Dendritic cell treated with granulocyte-macrophage colony-stimulating factor and Interleukin-4, amounts not matched to agents 40 ng/mL and 50 ng/mL, for 4 days (primary cell): ENCODE measurements around the gene WBP11.

Experiments
- H3K27ac Mint-ChIP-seq: one replicate; pipeline ENCODE4 v1.8.0; 2022; ENCODE audit warnings: mild to moderate bottlenecking, mixed read lengths
- H3K27me3 Mint-ChIP-seq: one replicate; pipeline ENCODE4 v1.8.0; 2022; ENCODE audit warnings: mild to moderate bottlenecking, mixed read lengths
- H3K36me3 Mint-ChIP-seq: one replicate; pipeline ENCODE4 v1.8.0; 2022; ENCODE audit warnings: low read depth, mixed read lengths
- H3K4me1 Mint-ChIP-seq: one replicate; pipeline ENCODE4 v1.8.0; 2022; ENCODE audit warnings: low read depth, mixed read lengths
- H3K4me3 Mint-ChIP-seq: one replicate; pipeline ENCODE4 v1.8.0; 2022; ENCODE audit warnings: mild to moderate bottlenecking, moderate library complexity, mixed read lengths
- H3K9me3 Mint-ChIP-seq: one replicate; pipeline ENCODE4 v1.8.0; 2022; ENCODE audit warnings: mixed read lengths
- intact Hi-C: fragments of 100-400 bp; cut with micrococcal nuclease; formaldehyde crosslinking; loops from one replicate; pipeline ENCODE4 v1.15.0; 2022

Gene WBP11

DNA sequence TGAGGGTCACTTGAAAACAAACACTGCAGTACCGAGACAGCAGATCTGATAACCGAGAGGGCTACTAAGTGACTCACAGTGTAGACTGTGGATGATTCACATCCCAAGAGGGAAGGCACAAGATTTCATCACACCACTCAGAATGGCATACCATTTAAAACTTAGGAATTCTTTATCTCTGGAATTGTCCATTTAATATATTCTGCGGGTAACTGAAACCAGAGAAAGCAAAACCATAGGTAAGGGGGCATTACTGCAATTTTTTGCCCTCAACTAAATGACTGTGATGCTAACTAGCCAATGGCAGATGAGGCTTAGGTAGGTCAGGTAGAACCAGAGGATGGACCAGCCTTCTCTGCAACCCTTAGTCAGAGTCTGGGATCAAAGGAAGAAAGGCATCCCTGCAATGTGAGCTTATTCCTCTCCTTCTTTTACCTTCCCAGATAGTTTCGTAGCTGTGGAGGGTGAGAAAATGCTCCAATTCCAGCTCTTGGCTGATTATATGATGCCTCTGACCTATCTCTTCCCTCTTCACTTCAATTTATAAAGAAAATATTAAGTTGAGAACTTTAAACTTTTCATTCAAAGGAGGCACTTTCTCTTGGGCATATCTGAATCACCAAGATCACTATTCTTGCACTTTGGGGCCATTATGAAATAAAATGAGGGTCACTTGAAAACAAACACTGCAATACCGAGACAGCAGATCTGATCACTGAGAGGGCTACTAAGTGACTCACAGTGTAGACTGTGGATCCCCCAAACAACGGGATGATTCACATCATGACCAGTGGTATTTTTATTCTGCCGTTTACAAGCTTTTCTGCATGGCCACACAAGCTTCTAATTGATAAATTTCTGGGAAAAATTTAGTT is 33.3 kb upstream of the WBP11 start:
- intact Hi-C loops: no loop called here
- H3K27me3 Mint-ChIP-seq: peaks cover 2% of the 10 kb centered on the region

DNA sequence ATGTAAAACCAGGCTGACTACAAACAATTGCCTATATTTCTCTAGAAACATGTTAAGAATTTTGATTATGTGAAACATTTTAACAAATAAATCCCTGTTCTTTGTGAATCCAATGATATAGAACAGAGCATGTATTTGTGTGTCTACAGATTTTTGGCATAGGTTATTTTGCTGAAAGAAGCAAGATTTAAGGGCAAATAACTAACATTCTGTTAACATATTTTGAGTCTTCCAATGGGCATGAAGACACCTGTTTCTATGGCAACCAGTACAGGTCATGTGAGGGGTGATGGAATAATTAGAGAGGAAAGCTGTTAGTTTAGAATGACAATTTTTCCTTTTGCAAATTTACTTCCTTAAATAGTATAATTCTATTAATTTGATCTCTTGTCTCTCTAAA is 31.2 kb upstream of the WBP11 start:
- H3K9me3 Mint-ChIP-seq: no peaks in the 10 kb centered on the region
- peaks cover 2% of the 10 kb centered on the region for H3K27me3 Mint-ChIP-seq
- intact Hi-C loops: no loop called here
- no peaks in the 10 kb centered on the region for H3K36me3 Mint-ChIP-seq
- no peak overlapping the region for H3K27ac Mint-ChIP-seq
- peaks cover 7% of the 10 kb centered on the region for H3K4me1 Mint-ChIP-seq
- no peak overlapping the region for H3K4me3 Mint-ChIP-seq

More for the DNA sequence above, 33.3 kb upstream of the WBP11 start:
- H3K9me3 Mint-ChIP-seq: no peaks in the 10 kb centered on the region
- H3K4me3 Mint-ChIP-seq: no peak overlapping the region
- no peaks in the 10 kb centered on the region for H3K36me3 Mint-ChIP-seq
- H3K27ac Mint-ChIP-seq: no peak overlapping the region
- H3K4me1 Mint-ChIP-seq: peaks cover 7% of the 10 kb centered on the region

DNA sequence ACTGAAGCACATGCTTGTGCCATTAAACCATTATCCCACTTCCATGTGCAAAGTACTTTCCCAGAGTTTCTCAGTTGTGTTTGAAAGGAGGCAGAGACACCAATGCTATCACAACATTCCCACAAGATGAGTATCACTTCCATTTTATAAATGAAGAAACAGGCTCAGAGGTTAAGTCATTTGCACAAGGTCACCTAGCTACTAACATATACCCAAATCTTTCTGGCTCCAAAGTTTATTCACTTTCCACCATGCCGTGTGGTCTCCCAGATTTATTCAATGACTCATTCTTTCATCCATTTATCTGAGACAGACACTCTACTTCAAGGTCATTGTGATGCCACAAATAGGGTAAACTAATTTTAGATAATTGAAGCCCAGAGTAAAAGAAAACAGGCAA is 30.7 kb upstream of the WBP11 start:
- Mint-ChIP-seq H3K27me3 (peaks cover 2% of the 10 kb centered on the region), H3K4me3 (no peak overlapping the region), H3K9me3 (no peaks in the 10 kb centered on the region), H3K36me3 (no peaks in the 10 kb centered on the region), H3K27ac (no peak overlapping the region), H3K4me1 (peaks cover 7% of the 10 kb centered on the region)
- intact Hi-C loops: no loop called here

DNA sequence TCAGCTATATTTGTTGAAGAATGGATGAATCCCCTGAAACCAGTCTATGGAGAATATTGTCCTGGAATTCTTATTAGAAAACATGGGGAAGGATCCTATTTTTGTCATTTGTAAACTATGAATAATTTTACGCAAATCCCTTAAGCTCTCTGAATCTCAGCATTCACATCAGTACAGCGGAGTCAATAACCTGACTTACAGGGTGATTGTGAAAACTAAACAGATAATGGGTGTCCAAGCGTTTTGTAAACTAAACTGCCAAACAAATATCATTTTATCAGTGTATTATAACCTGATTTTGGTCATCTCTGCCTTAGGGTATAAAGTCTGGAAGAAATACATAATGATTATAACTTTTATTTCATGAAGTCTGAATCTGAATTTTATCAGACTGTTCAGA is 30.1 kb upstream of the WBP11 start:
- no peaks in the 10 kb centered on the region for H3K9me3 Mint-ChIP-seq
- H3K27ac Mint-ChIP-seq: no peak overlapping the region
- H3K36me3 Mint-ChIP-seq: no peaks in the 10 kb centered on the region
- intact Hi-C loops: no loop called here
- H3K4me1 Mint-ChIP-seq: peaks cover 7% of the 10 kb centered on the region
- H3K27me3 Mint-ChIP-seq: peaks cover 2% of the 10 kb centered on the region
- no peak overlapping the region for H3K4me3 Mint-ChIP-seq

DNA sequence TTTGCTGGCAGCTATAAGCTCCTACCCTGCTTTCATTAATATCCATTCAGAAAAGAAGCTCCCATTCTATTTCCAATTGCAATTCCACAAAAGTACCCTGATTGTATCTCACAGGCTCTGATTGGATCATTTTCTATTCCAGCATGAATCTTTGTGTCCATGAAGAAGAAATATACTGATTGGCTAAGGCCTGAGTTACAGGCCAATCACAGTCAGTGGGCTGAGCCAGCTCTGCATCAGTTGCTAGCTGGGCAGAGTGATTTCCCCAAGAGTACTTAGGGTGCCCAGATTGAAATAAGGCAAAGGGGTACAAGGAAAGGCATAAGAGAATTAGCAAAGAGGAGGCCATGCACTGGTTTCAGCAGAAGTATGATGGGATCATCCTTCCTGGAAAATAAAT is 25.6 kb upstream of the WBP11 start:
- Mint-ChIP-seq H3K9me3 (no peaks in the 10 kb centered on the region), H3K4me1 (no peaks in the 10 kb centered on the region), H3K4me3 (no peak overlapping the region), H3K36me3 (no peaks in the 10 kb centered on the region), H3K27ac (no peak overlapping the region), H3K27me3 (peaks cover 2% of the 10 kb centered on the region)
- intact Hi-C loops: no loop called here

DNA sequence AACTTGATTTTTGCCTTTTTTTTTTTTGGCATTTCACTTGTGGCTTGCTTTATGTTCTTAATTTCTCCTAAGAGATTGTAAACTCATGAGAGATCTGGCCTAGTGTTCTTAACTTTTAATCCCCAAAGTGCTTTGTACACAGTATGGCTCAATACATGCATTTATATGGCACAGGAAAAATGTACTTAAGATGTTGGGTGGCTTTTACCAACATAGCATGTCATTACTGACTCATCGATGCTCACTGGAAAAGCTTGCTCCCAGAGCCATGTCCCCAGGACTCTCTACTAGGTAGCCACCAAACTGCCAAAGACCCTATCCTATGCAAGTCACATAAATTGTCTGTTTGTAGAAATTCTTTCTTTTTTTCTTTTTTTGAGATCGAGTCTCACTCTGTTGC is 23.8 kb upstream of the WBP11 start:
- Mint-ChIP-seq H3K27me3 (no peaks in the 10 kb centered on the region), H3K4me1 (no peaks in the 10 kb centered on the region), H3K9me3 (no peaks in the 10 kb centered on the region), H3K36me3 (no peaks in the 10 kb centered on the region), H3K4me3 (no peak overlapping the region), H3K27ac (no peak overlapping the region)
- intact Hi-C loops: no loop called here

DNA sequence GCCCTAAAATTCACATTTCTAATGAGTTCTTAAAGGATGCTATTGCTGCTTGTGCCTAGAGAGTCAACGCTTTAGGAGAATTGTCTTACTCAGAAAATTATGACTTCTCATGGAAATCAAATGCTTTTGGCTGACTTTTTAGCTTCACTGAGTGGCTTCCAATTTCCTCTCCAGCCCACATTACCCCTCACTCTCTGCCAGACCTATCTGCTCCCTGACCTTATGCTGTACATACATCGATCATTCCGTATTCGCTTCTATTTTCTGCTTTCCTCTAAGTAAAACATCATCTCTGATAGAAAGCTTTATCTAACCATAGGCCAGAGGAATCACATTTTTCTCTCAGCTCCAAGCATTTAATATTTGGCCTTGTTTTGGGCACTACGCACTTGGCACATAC is 23.2 kb upstream of the WBP11 start:
- intact Hi-C loops: no loop called here
- no peaks in the 10 kb centered on the region for H3K36me3 Mint-ChIP-seq
- H3K4me3 Mint-ChIP-seq: no peak overlapping the region
- no peaks in the 10 kb centered on the region for H3K27me3 Mint-ChIP-seq
- no peak overlapping the region for H3K27ac Mint-ChIP-seq
- H3K9me3 Mint-ChIP-seq: no peaks in the 10 kb centered on the region
- H3K4me1 Mint-ChIP-seq: no peaks in the 10 kb centered on the region

DNA sequence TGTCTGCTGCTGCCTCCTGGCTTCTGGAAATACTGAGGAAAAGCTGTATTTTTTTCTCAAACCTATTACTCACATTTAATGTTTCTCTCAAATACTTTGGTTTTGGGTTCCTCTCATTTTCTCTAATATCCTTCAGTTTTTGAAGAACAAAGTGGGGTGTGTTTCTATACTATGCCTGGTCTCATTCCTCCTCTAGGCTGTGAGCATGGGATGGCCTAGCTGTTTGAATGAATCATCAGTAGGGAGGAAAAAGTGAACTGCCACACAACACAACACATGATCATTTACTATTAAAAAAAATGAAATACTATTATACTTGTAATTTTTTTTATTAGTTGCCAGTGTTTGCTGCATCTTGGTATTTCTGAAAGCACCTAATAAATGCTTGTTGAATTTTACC is 22.0 kb upstream of the WBP11 start:
- Mint-ChIP-seq H3K27ac (no peak overlapping the region), H3K27me3 (no peaks in the 10 kb centered on the region), H3K36me3 (no peaks in the 10 kb centered on the region), H3K9me3 (no peaks in the 10 kb centered on the region), H3K4me3 (no peak overlapping the region), H3K4me1 (no peaks in the 10 kb centered on the region)
- intact Hi-C loops: no loop called here

DNA sequence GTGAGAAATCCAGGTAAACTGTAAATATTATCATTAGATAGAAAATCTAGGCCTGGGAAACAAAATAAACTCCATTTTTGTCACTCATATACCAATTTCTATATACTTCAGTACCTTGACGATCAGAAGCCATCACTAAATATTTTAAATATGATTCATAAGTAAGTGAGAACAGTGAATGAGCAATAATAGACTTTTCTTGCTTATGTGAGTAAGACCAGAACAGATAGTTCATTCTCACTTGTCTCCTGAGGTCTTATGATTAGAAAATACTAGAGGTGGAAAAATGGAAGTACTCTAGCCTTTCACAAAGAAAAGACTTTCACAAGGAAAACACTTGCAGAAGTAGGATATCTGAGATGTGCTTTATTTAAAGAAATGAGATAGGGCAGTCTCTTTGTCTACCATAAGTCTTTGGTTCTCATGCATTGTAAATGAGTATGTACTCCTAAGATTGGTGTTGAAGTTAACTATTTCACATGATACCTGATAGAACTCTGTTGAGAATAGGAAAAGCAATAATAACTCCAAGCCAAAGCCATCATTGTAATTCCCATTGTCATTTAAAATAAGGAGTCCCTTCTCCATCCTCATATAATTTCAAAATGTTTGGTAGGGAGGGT is 20.8 kb upstream of the WBP11 start:
- no peaks in the 10 kb centered on the region for H3K27me3 Mint-ChIP-seq
- no peaks in the 10 kb centered on the region for H3K36me3 Mint-ChIP-seq
- H3K4me3 Mint-ChIP-seq: no peak overlapping the region
- no peaks in the 10 kb centered on the region for H3K9me3 Mint-ChIP-seq
- H3K27ac Mint-ChIP-seq: no peak overlapping the region
- no peaks in the 10 kb centered on the region for H3K4me1 Mint-ChIP-seq
- intact Hi-C loops: no loop called here

DNA sequence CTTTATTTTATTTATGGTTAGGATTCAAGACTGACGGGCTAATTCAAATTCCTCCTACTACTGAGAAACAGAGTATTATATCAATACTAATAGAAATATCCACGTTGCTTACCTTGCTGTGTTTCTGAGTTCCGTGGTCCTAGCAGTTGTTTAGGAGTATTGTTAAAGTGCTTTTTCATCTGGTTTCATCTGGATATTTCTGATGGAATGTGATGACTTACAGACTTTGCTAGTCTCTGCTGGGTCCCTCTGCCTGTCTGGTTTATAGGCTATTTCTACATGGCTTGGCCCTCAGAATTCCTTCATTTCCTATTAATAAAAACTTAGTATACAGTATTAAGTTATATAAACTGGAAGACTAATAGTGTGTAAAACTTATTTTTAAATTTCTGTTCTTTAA is 10.7 kb upstream of the WBP11 start, which contains the start of gene SMCO3:
Gene SMCO3, minus strand, starts transcription at position 169 of the 400 bp plus-strand sequence. CDS start 7,502 bp downstream, outside the sequence.
- H3K27ac Mint-ChIP-seq: no peak within 1 kb of the TSS
- H3K27me3 Mint-ChIP-seq: peaks cover 2% of the 10 kb centered on the region
- H3K4me1 Mint-ChIP-seq: peaks cover 7% of the 10 kb centered on the region
- no peaks in the 10 kb centered on the region for H3K9me3 Mint-ChIP-seq
- intact Hi-C loops: no loop called here
- no peak within 1 kb of the TSS for H3K4me3 Mint-ChIP-seq
- no peaks in the 10 kb centered on the region for H3K36me3 Mint-ChIP-seq

DNA sequence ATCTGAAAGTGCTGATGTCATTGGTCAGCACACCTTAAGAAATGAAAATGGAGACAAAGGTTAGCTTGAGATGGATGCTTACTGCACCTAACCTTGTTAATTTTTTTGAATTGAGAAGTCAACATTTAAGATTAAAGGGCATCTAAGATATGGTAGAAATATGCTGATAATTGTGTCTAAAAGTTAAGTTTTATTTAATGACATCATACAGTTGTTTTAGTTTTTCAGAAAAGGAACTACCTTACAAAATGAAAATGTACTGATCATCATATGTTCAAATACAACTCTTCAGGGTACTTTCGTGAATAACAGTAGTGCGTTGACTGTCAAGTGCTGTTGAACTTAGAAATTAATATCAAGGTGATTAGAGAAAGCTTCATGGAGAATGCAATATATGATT is 8.2 kb upstream of the WBP11 start:
- H3K4me3 Mint-ChIP-seq: no peak overlapping the region
- H3K27ac Mint-ChIP-seq: no peak overlapping the region
- no peaks in the 10 kb centered on the region for H3K9me3 Mint-ChIP-seq
- H3K36me3 Mint-ChIP-seq: no peaks in the 10 kb centered on the region
- peaks cover 7% of the 10 kb centered on the region for H3K4me1 Mint-ChIP-seq
- intact Hi-C loops: no loop called here
- peaks cover 2% of the 10 kb centered on the region for H3K27me3 Mint-ChIP-seq

DNA sequence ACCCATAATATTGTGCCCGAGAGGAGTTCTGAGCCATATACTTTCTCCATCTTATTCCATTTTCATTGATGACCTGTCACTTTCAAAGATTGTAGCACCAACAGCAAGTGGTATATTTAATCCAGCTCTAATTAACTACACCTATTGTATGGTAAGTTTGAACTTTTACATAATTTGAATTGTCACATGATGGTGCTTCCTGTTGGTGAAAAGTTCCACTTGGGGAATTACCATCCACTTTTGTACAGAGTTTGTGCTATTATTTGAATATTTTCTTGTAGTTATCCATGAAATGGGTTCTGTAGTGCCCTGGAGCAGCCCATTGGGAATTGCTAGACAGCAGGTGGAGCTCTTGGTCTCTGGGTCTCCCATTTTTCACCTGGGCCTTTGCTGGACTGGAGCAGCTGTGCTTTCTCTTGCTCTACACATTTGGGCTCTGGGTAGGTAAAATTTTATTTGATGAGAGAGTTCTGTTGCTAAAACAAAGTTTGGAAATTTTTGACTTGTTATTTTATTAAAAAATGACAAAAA is 7.7 kb upstream of the WBP11 start:
- intact Hi-C loops: no loop called here
- H3K27ac Mint-ChIP-seq: no peak overlapping the region
- no peak overlapping the region for H3K4me3 Mint-ChIP-seq
- peaks cover 2% of the 10 kb centered on the region for H3K27me3 Mint-ChIP-seq
- H3K9me3 Mint-ChIP-seq: no peaks in the 10 kb centered on the region
- H3K4me1 Mint-ChIP-seq: peaks cover 7% of the 10 kb centered on the region
- no peaks in the 10 kb centered on the region for H3K36me3 Mint-ChIP-seq

DNA sequence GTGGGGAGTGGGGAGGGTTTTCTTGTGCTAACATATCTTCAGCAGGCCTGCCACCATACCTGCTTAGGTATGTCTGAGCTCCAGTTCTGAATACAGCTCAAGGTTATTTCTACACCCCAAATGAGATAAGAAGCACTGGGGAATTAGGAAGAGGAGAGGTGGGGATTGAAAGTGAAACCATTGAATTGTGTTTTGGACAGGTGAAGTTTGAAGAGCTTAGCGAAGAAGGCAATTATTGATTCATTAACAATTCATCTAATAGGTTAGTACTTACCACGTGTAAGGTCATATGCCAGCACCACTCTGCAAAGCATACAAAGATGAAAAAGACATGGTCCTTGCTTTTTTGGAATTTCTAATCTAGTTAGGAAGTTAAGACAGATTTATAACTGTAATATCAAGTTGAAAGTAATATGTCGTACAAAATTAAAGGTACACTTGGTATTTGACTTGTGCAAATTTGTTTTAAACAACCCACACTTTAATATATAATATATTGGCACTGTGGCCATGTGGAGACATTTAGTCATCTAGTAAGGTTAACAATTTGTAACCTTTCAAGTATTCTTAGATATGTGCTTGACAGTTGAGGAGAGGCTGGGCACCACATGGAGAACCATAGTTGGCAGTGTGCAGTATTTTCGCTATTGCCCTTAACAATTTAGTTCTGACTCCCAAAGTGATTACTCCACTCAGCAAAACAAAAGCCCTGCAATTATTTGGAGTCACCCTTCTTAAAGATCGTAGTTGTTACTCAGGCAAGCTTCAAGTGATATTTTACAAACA is 7.1 kb upstream of the WBP11 start:
- Mint-ChIP-seq H3K27ac (no peak overlapping the region), H3K4me1 (peaks cover 7% of the 10 kb centered on the region), H3K9me3 (no peaks in the 10 kb centered on the region), H3K27me3 (peaks cover 2% of the 10 kb centered on the region), H3K4me3 (no peak overlapping the region), H3K36me3 (no peaks in the 10 kb centered on the region)
- intact Hi-C loops: no loop called here

DNA sequence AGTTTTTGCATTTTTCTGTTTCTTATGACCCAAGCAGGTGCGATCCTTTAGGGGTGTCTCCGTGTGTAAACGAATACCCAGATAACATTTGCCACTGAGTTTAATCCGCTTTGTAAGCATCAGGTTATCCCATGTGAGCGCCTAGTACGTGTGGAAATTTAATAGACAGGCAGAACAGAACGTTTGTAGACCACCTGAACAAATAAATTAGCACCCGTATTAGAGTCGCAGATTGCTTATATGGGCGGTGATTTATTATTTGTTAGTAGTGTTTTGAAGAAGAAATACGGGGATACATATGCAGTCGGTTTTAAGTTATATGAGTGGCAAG is 517 bp upstream of the WBP11 start:
- Mint-ChIP-seq H3K4me1 (peaks cover 10% of the 10 kb centered on the region), H3K36me3 (peaks cover 22% of the 10 kb centered on the region)
- intact Hi-C loops: loop anchor here (1.0 kb wide), 2 partner anchors 29 to 33 kb away; a partner anchor contains a TSS

More for the DNA sequence above, 517 bp upstream of the WBP11 start:
- Mint-ChIP-seq H3K9me3 (no peaks in the 10 kb centered on the region), H3K27me3 (no peaks in the 10 kb centered on the region), H3K4me3 (no peak overlapping the region), H3K27ac (no peak overlapping the region)
